Measurements from ENCODE around the gene PCDH9. TPM values are rescaled to one million over a fixed set of nuclear protein-coding genes. Genes with fewer than 3 reads are reported as not detected.

Gene PCDH9
- total RNA-seq, 1 experiment from 2014 or later: 10.1 TPM

DNA sequence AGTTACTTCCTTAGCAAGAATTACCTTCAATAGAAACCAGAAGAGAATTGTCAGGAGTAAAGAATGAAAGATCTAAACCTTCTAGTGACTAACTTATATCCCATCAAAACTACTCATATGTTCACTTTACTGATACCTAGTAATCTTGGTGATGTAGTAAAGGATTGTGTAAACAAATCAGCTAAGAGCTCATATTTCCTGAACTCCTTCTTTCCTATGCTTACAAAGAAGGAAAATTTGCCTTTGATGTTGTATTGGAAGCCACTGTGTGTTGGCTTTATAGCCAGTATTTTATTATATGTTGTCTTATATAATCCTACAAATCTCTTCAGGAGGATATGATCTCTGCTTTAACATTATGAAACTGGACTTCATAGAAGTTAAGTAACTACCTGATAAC, 671.0 kb downstream of the PCDH9 start:
- Mint-ChIP-seq H3K4me3 (ENCODE audit: unreplicated experiment) (no peak overlapping the region), H3K27me3 (ENCODE audit: insufficient read depth, unreplicated experiment) (no peaks in the 10 kb centered on the region), H3K36me3 (ENCODE audit: insufficient read depth, unreplicated experiment) (no peaks in the 10 kb centered on the region), H3K9me3 (ENCODE audit: unreplicated experiment) (no peaks in the 10 kb centered on the region), H3K27ac (ENCODE audit: low read depth, unreplicated experiment) (no peak overlapping the region), H3K4me1 (ENCODE audit: insufficient read depth, unreplicated experiment) (no peaks in the 10 kb centered on the region)
- TF ChIP-seq, protein P1, sequence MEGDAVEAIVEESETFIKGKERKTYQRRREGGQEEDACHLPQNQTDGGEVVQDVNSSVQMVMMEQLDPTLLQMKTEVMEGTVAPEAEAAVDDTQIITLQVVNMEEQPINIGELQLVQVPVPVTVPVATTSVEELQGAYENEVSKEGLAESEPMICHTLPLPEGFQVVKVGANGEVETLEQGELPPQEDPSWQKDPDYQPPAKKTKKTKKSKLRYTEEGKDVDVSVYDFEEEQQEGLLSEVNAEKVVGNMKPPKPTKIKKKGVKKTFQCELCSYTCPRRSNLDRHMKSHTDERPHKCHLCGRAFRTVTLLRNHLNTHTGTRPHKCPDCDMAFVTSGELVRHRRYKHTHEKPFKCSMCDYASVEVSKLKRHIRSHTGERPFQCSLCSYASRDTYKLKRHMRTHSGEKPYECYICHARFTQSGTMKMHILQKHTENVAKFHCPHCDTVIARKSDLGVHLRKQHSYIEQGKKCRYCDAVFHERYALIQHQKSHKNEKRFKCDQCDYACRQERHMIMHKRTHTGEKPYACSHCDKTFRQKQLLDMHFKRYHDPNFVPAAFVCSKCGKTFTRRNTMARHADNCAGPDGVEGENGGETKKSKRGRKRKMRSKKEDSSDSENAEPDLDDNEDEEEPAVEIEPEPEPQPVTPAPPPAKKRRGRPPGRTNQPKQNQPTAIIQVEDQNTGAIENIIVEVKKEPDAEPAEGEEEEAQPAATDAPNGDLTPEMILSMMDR (IDR thresholded peaks at IDR 0.05; ENCODE audit: unreplicated experiment): no peak
- CTCF ChIA-PET: no interaction called here
- intact Hi-C loops (cut with micrococcal nuclease): no loop called here
- BruUV-seq (replicated peaks): no TSS peak
- POLR2A ChIA-PET: interaction anchor here (0.6 kb wide), 1 partner anchor 17 kb away, joined by 3 read pairs; no protein-coding TSS in a partner anchor
- no peak for DNase-seq (ENCODE audit: unreplicated experiment)

DNA sequence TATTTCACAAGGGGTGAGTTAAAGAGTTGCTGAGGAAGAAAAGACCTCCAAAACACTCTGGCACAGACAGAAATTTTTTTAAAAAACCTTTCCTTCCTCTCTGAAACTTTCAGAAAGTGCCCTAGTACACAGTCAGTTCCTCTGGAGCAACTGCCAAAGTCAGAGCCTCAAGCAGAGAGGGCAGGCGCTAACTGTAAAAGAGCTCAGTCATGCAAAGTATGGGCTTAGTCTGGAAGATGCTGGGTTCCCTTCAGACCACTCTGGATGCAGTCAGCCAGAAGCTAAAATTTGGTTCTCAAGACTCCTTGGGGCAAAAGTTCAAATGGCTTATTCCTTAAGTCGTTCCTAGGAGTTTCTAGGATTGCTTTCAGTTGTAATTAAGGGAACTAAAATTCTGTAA, 671.6 kb downstream of the PCDH9 start:
- DNase-seq (ENCODE audit: unreplicated experiment): no peak
- no peak overlapping the region for H3K4me3 Mint-ChIP-seq (ENCODE audit: unreplicated experiment)
- TF ChIP-seq, protein P1 (IDR thresholded peaks at IDR 0.05; ENCODE audit: unreplicated experiment): no peak
- H3K27ac Mint-ChIP-seq (ENCODE audit: low read depth, unreplicated experiment): no peak overlapping the region
- H3K9me3 Mint-ChIP-seq (ENCODE audit: unreplicated experiment): no peaks in the 10 kb centered on the region
- no TSS peak for BruUV-seq (replicated peaks)
- H3K27me3 Mint-ChIP-seq (ENCODE audit: insufficient read depth, unreplicated experiment): no peaks in the 10 kb centered on the region
- H3K36me3 Mint-ChIP-seq (ENCODE audit: insufficient read depth, unreplicated experiment): no peaks in the 10 kb centered on the region
- no peaks in the 10 kb centered on the region for H3K4me1 Mint-ChIP-seq (ENCODE audit: insufficient read depth, unreplicated experiment)
- ChIA-PET POLR2A (interaction anchor here (0.6 to 0.9 kb wide), 2 partner anchors 18 to 709 kb away, joined by 3 read pairs; no protein-coding TSS in a partner anchor), CTCF (no interaction called here)
- intact Hi-C loops (cut with micrococcal nuclease): no loop called here

DNA sequence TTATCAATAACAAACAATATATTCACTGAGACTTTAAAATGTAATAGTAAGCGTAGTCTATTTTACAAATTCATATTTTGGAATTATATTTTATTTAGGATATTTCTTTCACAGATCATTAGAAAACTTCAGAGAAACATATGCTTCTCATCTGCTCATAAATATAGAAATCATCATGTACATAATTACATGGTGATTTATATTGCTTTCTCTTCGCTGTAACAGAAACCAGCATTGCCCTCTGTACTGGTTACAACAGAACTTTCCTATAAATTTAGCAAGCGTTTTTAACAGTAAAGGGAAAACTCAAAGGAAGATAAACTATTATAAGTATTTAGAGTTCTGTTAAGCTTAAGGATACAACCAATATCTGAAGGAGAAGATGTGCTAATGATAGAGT, 672.8 kb downstream of the PCDH9 start:
- Mint-ChIP-seq H3K4me1 (ENCODE audit: insufficient read depth, unreplicated experiment) (no peaks in the 10 kb centered on the region), H3K4me3 (ENCODE audit: unreplicated experiment) (no peak overlapping the region), H3K27me3 (ENCODE audit: insufficient read depth, unreplicated experiment) (no peaks in the 10 kb centered on the region), H3K9me3 (ENCODE audit: unreplicated experiment) (no peaks in the 10 kb centered on the region), H3K27ac (ENCODE audit: low read depth, unreplicated experiment) (no peak overlapping the region), H3K36me3 (ENCODE audit: insufficient read depth, unreplicated experiment) (no peaks in the 10 kb centered on the region)
- intact Hi-C loops (cut with micrococcal nuclease): no loop called here
- TF ChIP-seq, protein P1 (IDR thresholded peaks at IDR 0.05; ENCODE audit: unreplicated experiment): no peak
- no TSS peak for BruUV-seq (replicated peaks)
- DNase-seq (ENCODE audit: unreplicated experiment): no peak
- ChIA-PET POLR2A (no interaction called here), CTCF (interaction anchor here (0.6 kb wide), 1 partner anchor 949 kb away, joined by 3 read pairs; no protein-coding TSS in a partner anchor)

DNA sequence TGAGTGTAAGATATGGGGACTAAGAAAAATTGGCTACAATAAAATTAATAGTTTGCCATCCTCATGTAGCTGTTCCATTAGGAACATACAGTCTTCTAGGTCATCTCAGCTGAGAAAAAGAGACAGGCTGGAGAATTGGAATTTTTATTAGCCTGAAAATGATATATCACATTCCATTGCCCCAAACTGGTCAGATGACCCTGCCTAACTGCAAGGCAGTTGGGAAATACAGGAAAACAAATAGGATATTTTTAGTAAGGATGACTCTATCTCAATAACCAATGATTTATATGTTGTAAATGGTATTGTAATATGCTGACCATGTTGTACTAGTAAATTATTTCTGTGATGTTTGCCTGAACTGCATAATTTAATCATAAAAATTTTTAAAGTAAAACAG, 673.8 kb downstream of the PCDH9 start:
- Mint-ChIP-seq H3K9me3 (ENCODE audit: unreplicated experiment) (no peaks in the 10 kb centered on the region), H3K27ac (ENCODE audit: low read depth, unreplicated experiment) (no peak overlapping the region), H3K36me3 (ENCODE audit: insufficient read depth, unreplicated experiment) (no peaks in the 10 kb centered on the region), H3K27me3 (ENCODE audit: insufficient read depth, unreplicated experiment) (no peaks in the 10 kb centered on the region), H3K4me3 (ENCODE audit: unreplicated experiment) (no peak overlapping the region), H3K4me1 (ENCODE audit: insufficient read depth, unreplicated experiment) (no peaks in the 10 kb centered on the region)
- intact Hi-C loops (cut with micrococcal nuclease): no loop called here
- no peak for DNase-seq (ENCODE audit: unreplicated experiment)
- ChIA-PET CTCF (no interaction called here), POLR2A (no interaction called here)
- BruUV-seq (replicated peaks): no TSS peak
- TF ChIP-seq, protein P1 (IDR thresholded peaks at IDR 0.05; ENCODE audit: unreplicated experiment): no peak

Data from MCF 10A (cell line).